GM12878 (cell line): ENCODE data around the gene LARP4B. TPM values are rescaled to one million over a fixed set of nuclear protein-coding genes. Genes with fewer than 3 reads are reported as not detected.
"Not testable (repeated sequence)": the region's sequence is repeated elsewhere in the genome, so short reads cannot be mapped to it uniquely, and the experiment has no call there.

Source experiments
- ATAC-seq: fragments of 200-7000 bp; cut with Tn5 transposase; 3 replicates; pipeline ENCODE4 v1.9.1; 2020; ENCODE audit warnings: mild to moderate bottlenecking, moderate library complexity
- BruUV-seq: library from RNA; stranded (reverse); fragments of 400-500 nt; replicated peaks from 2 replicates; lab custom pipeline; 2021; lab: Mats Ljungman, UMichigan
- CTCF ChIA-PET: fragments of 300-600 bp; sonication (Branson Sonifier 250); formaldehyde crosslinking; extraction: SDS; loops from one replicate; lab custom pipeline; 2021; ENCODE audit warnings: inconsistent platforms; lab: Yijun Ruan, JAX
- POLR2A ChIA-PET: fragments of 350-600 bp; formaldehyde crosslinking; extraction: SDS; loops from one replicate; lab custom pipeline; 2021; ENCODE audit warnings: inconsistent platforms; lab: Charles Lee
- RAD21 ChIA-PET: fragments of 300-600 bp; sonication (Branson Sonifier 250); formaldehyde crosslinking; loops from one replicate; lab custom pipeline; 2023; ENCODE audit warnings: antibody characterized with exemption; ENCODE audit not compliant: unreplicated experiment; lab: Charles Lee
- SMC1A ChIA-PET: fragments of 300-600 bp; sonication (Branson Sonifier 250); formaldehyde crosslinking; loops from one replicate; lab custom pipeline; 2023; ENCODE audit not compliant: unreplicated experiment, uncharacterized antibody; lab: Charles Lee
- DNase-seq: peaks from one replicate; pipeline ENCODE4 v3.0.0-alpha.2; 2011; ENCODE audit warnings: low read depth, low spot score
- FAIRE-seq: peaks from 3 replicates; lab custom pipeline; 2011; peaks lifted over from hg19 to GRCh38; lab: Jason Lieb, UNC
- H2AFZ ChIP-seq: 2 replicates; pipeline ENCODE4 v1.6.0; 2011; ENCODE audit warnings: low read depth, low read length, control low read depth; ENCODE audit not compliant: control insufficient read depth
- H3K27ac ChIP-seq: 2 replicates; pipeline ENCODE4 v1.5.1; 2011; ENCODE audit warnings: control low read depth; ENCODE audit not compliant: control insufficient read depth, insufficient read depth
- H3K27me3 ChIP-seq, 2 experiments: replicated peaks in 1 of 2; 2 replicates each; pipeline versions ENCODE4 v1.6.0 to v1.6.1; 2011; ENCODE audit warnings: low read length in 1 of 2; ENCODE audit not compliant: control insufficient read depth in 2 of 2, insufficient read depth in 2 of 2
- H3K36me3 ChIP-seq, 2 experiments: 2 replicates each; pipeline ENCODE4 v1.5.1; 2011; ENCODE audit warnings: low read length in 1 of 2; ENCODE audit not compliant: control insufficient read depth in 2 of 2, insufficient read depth in 2 of 2
- H3K4me1 ChIP-seq: 2 replicates; pipeline ENCODE4 v1.6.1; 2011; ENCODE audit warnings: mild to moderate bottlenecking, low read length, moderate library complexity, mixed read lengths; ENCODE audit not compliant: control insufficient read depth, insufficient read depth
- H3K4me2 ChIP-seq: 2 replicates; pipeline ENCODE4 v1.6.0; 2011; ENCODE audit warnings: control low read depth; ENCODE audit not compliant: control insufficient read depth, insufficient read depth
- H3K4me3 ChIP-seq: fragments of 200-600 bp; sonication (generic); 2 replicates; pipeline ENCODE4 v1.5.1; 2016
- H3K79me2 ChIP-seq: 2 replicates; pipeline ENCODE4 v1.6.0; 2011; ENCODE audit warnings: low read length; ENCODE audit not compliant: control insufficient read depth, insufficient read depth
- H3K9ac ChIP-seq: 2 replicates; pipeline ENCODE4 v1.8.0; 2011; ENCODE audit warnings: low read length, control low read depth, mixed read lengths; ENCODE audit not compliant: control insufficient read depth, insufficient read depth
- H3K9me3 ChIP-seq: replicated peaks from 3 replicates; pipeline ENCODE4 v1.5.1; 2011; ENCODE audit warnings: mild to moderate bottlenecking, low read length; ENCODE audit not compliant: control insufficient read depth, insufficient read depth
- H4K20me1 ChIP-seq: 2 replicates; pipeline ENCODE4 v1.6.0; 2011; ENCODE audit not compliant: control insufficient read depth, insufficient read depth
- CBFB ChIP-seq: IDR thresholded peaks from 2 replicates; pipeline ENCODE4 v1.6.1; 2016; ENCODE audit warnings: antibody characterized with exemption, low read depth
- CEBPB ChIP-seq, 2 experiments: fragments of 150-350 bp in 1 of 2; IDR thresholded peaks; 2 replicates each; pipeline ENCODE4 v1.6.1; 2012 to 2014; ENCODE audit warnings: low read depth in 2 of 2, low read length in 2 of 2, borderline replicate concordance in 1 of 2, inconsistent platforms in 1 of 2
- EED ChIP-seq: sonication (generic); IDR thresholded peaks from 2 replicates; pipeline ENCODE4 v1.6.1; 2016; ENCODE audit warnings: antibody characterized with exemption, low read depth
- EP300 ChIP-seq, 2 experiments: fragments of 150-350 bp in 1 of 2; IDR thresholded peaks; 2 replicates each; pipeline ENCODE4 v1.6.1; 2011 to 2012; ENCODE audit warnings: low read depth in 2 of 2, low read length in 2 of 2, borderline replicate concordance in 1 of 2, improper control_type of control experiment in 1 of 2, inconsistent platforms in 1 of 2; ENCODE audit not compliant: control insufficient read depth in 1 of 2
- FOXK2 ChIP-seq: fragments of 450-650 bp; IDR thresholded peaks from 2 replicates; pipeline ENCODE4 v1.6.1; 2017; ENCODE audit warnings: mild to moderate bottlenecking, moderate library complexity
- HCFC1 ChIP-seq: fragments of 150-350 bp; IDR thresholded peaks from 2 replicates; pipeline ENCODE4 v1.6.1; 2014; ENCODE audit warnings: low read length
- KDM1A ChIP-seq: fragments of 200-600 bp; sonication (generic); IDR thresholded peaks from 2 replicates; pipeline ENCODE4 v1.6.1; 2016; ENCODE audit warnings: borderline replicate concordance
- NR2F1 ChIP-seq: fragments of 450-650 bp; conservative IDR thresholded peaks from 2 replicates; pipeline ENCODE4 v1.6.1; 2017; ENCODE audit warnings: mild to moderate bottlenecking
- NRF1 ChIP-seq: conservative IDR thresholded peaks from 2 replicates; pipeline ENCODE4 v1.6.1; 2011; ENCODE audit warnings: mild to moderate bottlenecking, low read depth, low read length, improper control_type of control experiment
- RB1 ChIP-seq: fragments of 450-650 bp; formaldehyde crosslinking; IDR thresholded peaks from 2 replicates; pipeline ENCODE4 v1.6.1; 2017; ENCODE audit warnings: mild to moderate bottlenecking, borderline replicate concordance
- YBX1 ChIP-seq: fragments of 450-650 bp; IDR thresholded peaks from 2 replicates; pipeline ENCODE4 v1.6.1; 2016; ENCODE audit warnings: antibody characterized with exemption
- ZBED1 ChIP-seq: IDR thresholded peaks from 2 replicates; pipeline ENCODE4 v1.6.1; 2016; ENCODE audit warnings: borderline replicate concordance
- ZSCAN29 ChIP-seq: fragments of 450-650 bp; IDR thresholded peaks from 2 replicates; pipeline ENCODE4 v1.6.1; 2017; ENCODE audit warnings: mild to moderate bottlenecking, moderate library complexity
- WGBS: methylation state at CpG from one replicate; pipeline ENCODE4 v1.1.6; 2016; ENCODE audit warnings: low lambda C conversion rate; ENCODE audit not compliant: insufficient replicate concordance, insufficient coverage; ENCODE audit errors: missing lambda C conversion rate; 5-methylcytosine and 5-hydroxymethylcytosine counted together
- in situ Hi-C: fragments of 300-500 bp; cut with MboI; formaldehyde crosslinking; loops from 9 replicates; pipeline ENCODE4 v1.14.3; 2018; ENCODE audit warnings: mixed read lengths
- intact Hi-C: fragments of 100-400 bp; cut with micrococcal nuclease; formaldehyde crosslinking; loops from one replicate; pipeline ENCODE4 v1.14.2; 2022; ENCODE audit not compliant: unreplicated experiment
- polyA plus RNA-seq, 11 experiments: library from polyadenylated mRNA; depleted of rRNA in 4 of 11; unstranded in 6 of 11; stranded (reverse) in 5 of 11; fragments of >200 nt; fragmentation: Nextera tagmentation in 4 of 11; fragmentation: Illumina TruSeq in 1 of 11; extraction: Ambion mirVana in 4 of 11; extraction: Trizol in 1 of 11; gene quantifications; 1 replicate in 1 of 11; 2 replicates in 10 of 11; pipeline versions ENCODE4 v1.2.1 to v1.2.3, GENCODE V29; 2011 to 2016; ENCODE audit warnings: inconsistent platforms in 2 of 11, missing spikeins in 2 of 11, low read depth in 1 of 11
- total RNA-seq, 4 experiments: library from RNA; depleted of rRNA in 3 of 4; stranded (reverse); fragments of >200 nt in 3 of 4; fragmentation: Illumina TruSeq in 1 of 4; extraction: Trizol in 1 of 4; gene quantifications; 2 replicates each; pipeline versions ENCODE4 v1.2.1 to v1.2.3, GENCODE V29; 2013 to 2021
- TF ChIP-seq, protein P1 (sequence below): IDR thresholded peaks from 2 replicates; pipeline ENCODE4 v1.6.1; 2012; ENCODE audit warnings: improper control_type of control experiment, low read depth, low read length; ENCODE audit not compliant: insufficient replicate concordance

LARP4B gene
- total and polyA plus RNA-seq, 10 of the 15 experiments (the other 5 are each of a cell fraction or from before 2014, with no cell fraction given) = 10.5 to 119 (median 39.4) TPM

DNA sequence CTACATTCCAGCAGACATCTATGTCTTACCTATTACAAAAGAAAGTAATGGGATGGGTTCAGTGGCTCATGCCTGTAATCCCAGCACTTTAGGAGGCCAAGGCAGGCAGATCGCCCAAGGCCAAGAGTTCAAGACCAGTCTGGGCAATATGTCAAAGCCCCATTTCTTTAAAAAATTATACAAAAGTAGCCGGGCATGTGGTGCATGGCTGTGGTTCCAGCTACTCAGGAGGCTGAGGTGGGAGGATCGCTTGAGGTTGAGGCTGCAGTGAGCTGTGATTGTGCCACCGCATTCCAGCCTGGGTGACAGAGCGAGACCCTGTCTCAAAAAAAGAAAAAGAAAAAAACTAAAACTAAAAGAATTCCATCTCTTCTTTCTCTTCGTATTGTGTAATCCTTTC, 2.7 kb upstream of the LARP4B start:
- H2AFZ ChIP-seq, POLR2A ChIA-PET, H3K36me3 ChIP-seq, CTCF ChIA-PET, BruUV-seq, H3K4me2 ChIP-seq, H3K27ac ChIP-seq, H3K27me3 ChIP-seq, H3K9ac ChIP-seq, DNase-seq, intact Hi-C loops, in situ Hi-C loops, H3K4me3 ChIP-seq, H3K9me3 ChIP-seq, H4K20me1 ChIP-seq, SMC1A ChIA-PET, FAIRE-seq, ATAC-seq: not testable (repeated sequence)
- RAD21 ChIA-PET = interaction anchor here (0.7 to 1.2 kb wide), 2 partner anchors 9 to 17 kb away, joined by 3 to 4 read pairs; no protein-coding TSS in a partner anchor
- peaks cover 12% of the 10 kb centered on the region for H3K4me1 ChIP-seq
- peaks cover 22% of the 10 kb centered on the region for H3K79me2 ChIP-seq
- WGBS = 80% methylated on average over 6 of the region's 6 CpGs

DNA sequence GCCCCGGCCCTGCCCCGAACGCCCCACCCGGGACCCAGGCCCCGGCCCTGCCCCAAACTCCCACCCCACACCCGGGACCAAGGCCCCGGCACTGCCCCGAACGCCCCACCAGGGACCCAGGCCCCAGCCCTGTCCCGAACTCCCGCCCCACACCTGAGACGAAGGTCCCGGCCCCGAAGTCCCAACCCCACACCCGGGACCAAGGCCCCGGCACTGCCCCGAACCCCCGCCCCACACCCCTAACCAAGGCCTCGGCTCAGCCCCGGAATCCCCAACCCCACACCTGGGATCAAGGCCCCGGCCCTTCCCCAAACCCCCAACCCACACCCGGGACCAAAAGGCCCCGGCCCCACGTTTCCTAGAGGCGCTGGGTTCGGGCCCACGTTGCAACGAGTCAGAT, 1.1 kb upstream of the LARP4B start:
- WGBS = 97% methylated on average over 19 of the region's 28 CpGs
- peaks cover 37% of the 10 kb centered on the region for H3K79me2 ChIP-seq
- ATAC-seq (no peak), DNase-seq (no peak), FAIRE-seq (no peak)
- ChIA-PET CTCF (no interaction called here), POLR2A (interaction anchor here (1.4 kb wide), 1 partner anchor 11 kb away, joined by 3 read pairs; no protein-coding TSS in a partner anchor), SMC1A (interaction anchor here (1.2 to 1.4 kb wide), 2 partner anchors 56 to 118 kb away, joined by 3 to 4 read pairs; partner anchors contain the start of gene GTPBP4), RAD21 (no interaction called here)
- H3K4me1 ChIP-seq = peaks cover 20% of the 10 kb centered on the region
- H3K9me3 ChIP-seq = no peaks in the 10 kb centered on the region
- H4K20me1 ChIP-seq = peaks cover 8% of the 10 kb centered on the region
- no peak overlapping the region for H2AFZ ChIP-seq
- in situ Hi-C loops = no loop called here
- BruUV-seq = no TSS peak
- intact Hi-C loops = no loop called here
- H3K9ac ChIP-seq = no peak overlapping the region
- H3K27ac ChIP-seq = no peak overlapping the region
- no peak overlapping the region for H3K4me3 ChIP-seq
- no peak overlapping the region for H3K4me2 ChIP-seq
- no peaks in the 10 kb centered on the region for H3K36me3 ChIP-seq
- H3K27me3 ChIP-seq = no peaks in the 10 kb centered on the region
- TF ChIP-seq HCFC1 (no peak), KDM1A (no peak), RB1 (no peak), FOXK2 (no peak), CBFB (no peak), NRF1 (no peak), ZSCAN29 (no peak), CEBPB (IDR thresholded peaks at IDR 0.05; ENCODE audit: borderline replicate concordance in 1 of 2, low read depth in 2 of 2, low read length in 2 of 2) (no peak), ZBED1 (no peak), EP300 (IDR thresholded peaks at IDR 0.05; ENCODE audit: borderline replicate concordance in 1 of 2, control insufficient read depth in 1 of 2, low read depth in 2 of 2, low read length in 2 of 2) (no peak), NR2F1 (no peak), EED (no peak), YBX1 (no peak)
- TF ChIP-seq, protein P1, sequence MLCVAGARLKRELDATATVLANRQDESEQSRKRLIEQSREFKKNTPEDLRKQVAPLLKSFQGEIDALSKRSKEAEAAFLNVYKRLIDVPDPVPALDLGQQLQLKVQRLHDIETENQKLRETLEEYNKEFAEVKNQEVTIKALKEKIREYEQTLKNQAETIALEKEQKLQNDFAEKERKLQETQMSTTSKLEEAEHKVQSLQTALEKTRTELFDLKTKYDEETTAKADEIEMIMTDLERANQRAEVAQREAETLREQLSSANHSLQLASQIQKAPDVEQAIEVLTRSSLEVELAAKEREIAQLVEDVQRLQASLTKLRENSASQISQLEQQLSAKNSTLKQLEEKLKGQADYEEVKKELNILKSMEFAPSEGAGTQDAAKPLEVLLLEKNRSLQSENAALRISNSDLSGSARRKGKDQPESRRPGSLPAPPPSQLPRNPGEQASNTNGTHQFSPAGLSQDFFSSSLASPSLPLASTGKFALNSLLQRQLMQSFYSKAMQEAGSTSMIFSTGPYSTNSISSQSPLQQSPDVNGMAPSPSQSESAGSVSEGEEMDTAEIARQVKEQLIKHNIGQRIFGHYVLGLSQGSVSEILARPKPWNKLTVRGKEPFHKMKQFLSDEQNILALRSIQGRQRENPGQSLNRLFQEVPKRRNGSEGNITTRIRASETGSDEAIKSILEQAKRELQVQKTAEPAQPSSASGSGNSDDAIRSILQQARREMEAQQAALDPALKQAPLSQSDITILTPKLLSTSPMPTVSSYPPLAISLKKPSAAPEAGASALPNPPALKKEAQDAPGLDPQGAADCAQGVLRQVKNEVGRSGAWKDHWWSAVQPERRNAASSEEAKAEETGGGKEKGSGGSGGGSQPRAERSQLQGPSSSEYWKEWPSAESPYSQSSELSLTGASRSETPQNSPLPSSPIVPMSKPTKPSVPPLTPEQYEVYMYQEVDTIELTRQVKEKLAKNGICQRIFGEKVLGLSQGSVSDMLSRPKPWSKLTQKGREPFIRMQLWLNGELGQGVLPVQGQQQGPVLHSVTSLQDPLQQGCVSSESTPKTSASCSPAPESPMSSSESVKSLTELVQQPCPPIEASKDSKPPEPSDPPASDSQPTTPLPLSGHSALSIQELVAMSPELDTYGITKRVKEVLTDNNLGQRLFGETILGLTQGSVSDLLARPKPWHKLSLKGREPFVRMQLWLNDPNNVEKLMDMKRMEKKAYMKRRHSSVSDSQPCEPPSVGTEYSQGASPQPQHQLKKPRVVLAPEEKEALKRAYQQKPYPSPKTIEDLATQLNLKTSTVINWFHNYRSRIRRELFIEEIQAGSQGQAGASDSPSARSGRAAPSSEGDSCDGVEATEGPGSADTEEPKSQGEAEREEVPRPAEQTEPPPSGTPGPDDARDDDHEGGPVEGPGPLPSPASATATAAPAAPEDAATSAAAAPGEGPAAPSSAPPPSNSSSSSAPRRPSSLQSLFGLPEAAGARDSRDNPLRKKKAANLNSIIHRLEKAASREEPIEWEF = no peak
